ENCODE data around the gene HIVEP2. TPM values are rescaled to one million over a fixed set of nuclear protein-coding genes. Genes with fewer than 3 reads are reported as not detected.

HIVEP2 gene
- total and polyA plus RNA-seq, 2 donors (not counting 3 experiments of a cell fraction or from before 2014, with no cell fraction given), result 1.3 to 4.7 TPM

DNA sequence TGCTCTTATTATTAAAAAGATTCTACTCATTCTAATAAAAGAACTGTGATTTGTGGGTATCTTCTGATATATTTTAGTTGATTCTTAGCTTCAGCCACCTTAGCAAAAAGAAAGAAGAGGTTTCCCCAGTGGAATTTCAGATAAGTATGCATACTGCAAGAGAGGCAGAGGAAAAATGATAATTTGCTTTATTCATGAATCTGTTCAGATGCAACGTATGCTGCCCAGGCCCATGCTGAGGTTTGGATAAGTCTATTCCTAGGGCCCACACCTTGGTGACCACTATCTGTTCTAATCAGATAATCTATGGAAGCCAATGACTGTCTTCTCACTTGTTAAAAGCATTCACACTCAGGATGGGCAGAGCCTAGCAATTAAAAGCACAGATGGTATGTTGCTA is 194.0 kb downstream of the HIVEP2 start:
- FAIRE-seq, result no peak
- CTCF ChIA-PET, result interaction anchor here (0.8 to 5.4 kb wide), 4 partner anchors 12 to 676 kb away, joined by 3 to 34 read pairs (median 3); no protein-coding TSS in a partner anchor
- BruUV-seq (replicated peaks), result no TSS peak
- POLR2A ChIA-PET, result no interaction called here
- no peak for DNase-seq (ENCODE audit: low read depth, low spot score)
- dilution Hi-C loops (cut with MboI; ENCODE audit: extremely low pct_ligation_motif_present, low sequenced_read_pairs), result no loop called here
- no peaks in the 10 kb centered on the region for H3K36me3 ChIP-seq (ENCODE audit: control insufficient read depth in 2 of 2, extremely low read depth in 1 of 2, insufficient read depth in 2 of 2, low read length in 2 of 2)
- no peaks in the 10 kb centered on the region for H3K27me3 ChIP-seq (ENCODE audit: control insufficient read depth in 2 of 2, insufficient read depth in 2 of 2, low read length in 2 of 2)
- no peaks in the 10 kb centered on the region for H3K9me1 ChIP-seq (replicated peaks; ENCODE audit: control insufficient read depth, extremely low read depth, insufficient read depth, low read length)
- TF ChIP-seq GATA2 (IDR thresholded peaks at IDR 0.05; ENCODE audit: insufficient read depth, insufficient read length, low read depth, low read length), result no peak
- TF ChIP-seq FOS (IDR thresholded peaks at IDR 0.05; ENCODE audit: borderline replicate concordance, insufficient read depth, low read length), result no peak
- no peak for TF ChIP-seq MYC (IDR thresholded peaks at IDR 0.05; ENCODE audit: low read depth, low read length)
- TF ChIP-seq EZH2 (IDR thresholded peaks at IDR 0.05; ENCODE audit: borderline replicate concordance, low read depth, low read length, severe bottlenecking), result no peak
- TF ChIP-seq POLR2A (IDR thresholded peaks at IDR 0.05; ENCODE audit: low read depth, low read length), result no peak
- TF ChIP-seq, protein P1, sequence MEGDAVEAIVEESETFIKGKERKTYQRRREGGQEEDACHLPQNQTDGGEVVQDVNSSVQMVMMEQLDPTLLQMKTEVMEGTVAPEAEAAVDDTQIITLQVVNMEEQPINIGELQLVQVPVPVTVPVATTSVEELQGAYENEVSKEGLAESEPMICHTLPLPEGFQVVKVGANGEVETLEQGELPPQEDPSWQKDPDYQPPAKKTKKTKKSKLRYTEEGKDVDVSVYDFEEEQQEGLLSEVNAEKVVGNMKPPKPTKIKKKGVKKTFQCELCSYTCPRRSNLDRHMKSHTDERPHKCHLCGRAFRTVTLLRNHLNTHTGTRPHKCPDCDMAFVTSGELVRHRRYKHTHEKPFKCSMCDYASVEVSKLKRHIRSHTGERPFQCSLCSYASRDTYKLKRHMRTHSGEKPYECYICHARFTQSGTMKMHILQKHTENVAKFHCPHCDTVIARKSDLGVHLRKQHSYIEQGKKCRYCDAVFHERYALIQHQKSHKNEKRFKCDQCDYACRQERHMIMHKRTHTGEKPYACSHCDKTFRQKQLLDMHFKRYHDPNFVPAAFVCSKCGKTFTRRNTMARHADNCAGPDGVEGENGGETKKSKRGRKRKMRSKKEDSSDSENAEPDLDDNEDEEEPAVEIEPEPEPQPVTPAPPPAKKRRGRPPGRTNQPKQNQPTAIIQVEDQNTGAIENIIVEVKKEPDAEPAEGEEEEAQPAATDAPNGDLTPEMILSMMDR (IDR thresholded peaks at IDR 0.05; ENCODE audit: extremely low read depth in 1 of 2, insufficient read depth in 1 of 2, low read depth in 1 of 2, low read length in 2 of 2), result no peak
- no peak for TF ChIP-seq POLR2AphosphoS5 (IDR thresholded peaks at IDR 0.05; ENCODE audit: insufficient read depth, low read depth, low read length)
- TF ChIP-seq, protein P2, sequence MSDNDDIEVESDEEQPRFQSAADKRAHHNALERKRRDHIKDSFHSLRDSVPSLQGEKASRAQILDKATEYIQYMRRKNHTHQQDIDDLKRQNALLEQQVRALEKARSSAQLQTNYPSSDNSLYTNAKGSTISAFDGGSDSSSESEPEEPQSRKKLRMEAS (IDR thresholded peaks at IDR 0.05; ENCODE audit: insufficient read depth, insufficient read length), result no peak
- no peak for TF ChIP-seq JUN (IDR thresholded peaks at IDR 0.05; ENCODE audit: borderline replicate concordance, insufficient read depth, insufficient read length, low read depth)
- intact Hi-C loops (cut with micrococcal nuclease), result no loop called here
- no peaks in the 10 kb centered on the region for H3K4me1 ChIP-seq (ENCODE audit: control insufficient read depth, extremely low read depth, insufficient read depth, low read length)
- H2AFZ ChIP-seq (ENCODE audit: low read depth, low read length), result no peak overlapping the region
- H3K4me3 ChIP-seq (replicated peaks in 1 of 3; ENCODE audit: insufficient read depth in 1 of 3, low read depth in 1 of 3, low read length in 3 of 3), result no peak overlapping the region
- H3K79me2 ChIP-seq (ENCODE audit: control insufficient read depth, insufficient read depth, low read length), result no peaks in the 10 kb centered on the region
- H4K20me1 ChIP-seq (replicated peaks; ENCODE audit: control insufficient read depth, extremely low read depth, insufficient read depth, low read length), result no peaks in the 10 kb centered on the region
- no peak overlapping the region for H3K4me2 ChIP-seq (ENCODE audit: insufficient read depth, low read length)
- H3K9ac ChIP-seq (replicated peaks; ENCODE audit: extremely low read depth, insufficient read depth, low read length), result no peak overlapping the region
- H3K9me3 ChIP-seq (replicated peaks; ENCODE audit: control insufficient read depth, insufficient read depth, low read length), result no peaks in the 10 kb centered on the region
- no peak overlapping the region for H3K27ac ChIP-seq (ENCODE audit: insufficient read depth, low read depth, low read length)
